ENCODE data around the gene CAB39L. TPM values are rescaled to one million over a fixed set of nuclear protein-coding genes. Genes with fewer than 3 reads are reported as not detected.

The CAB39L gene
- total and polyA plus RNA-seq, 2 of the 13 experiments (the other 11 are each of a cell fraction or from before 2014, with no cell fraction given): 3.1 to 6.1 TPM

DNA sequence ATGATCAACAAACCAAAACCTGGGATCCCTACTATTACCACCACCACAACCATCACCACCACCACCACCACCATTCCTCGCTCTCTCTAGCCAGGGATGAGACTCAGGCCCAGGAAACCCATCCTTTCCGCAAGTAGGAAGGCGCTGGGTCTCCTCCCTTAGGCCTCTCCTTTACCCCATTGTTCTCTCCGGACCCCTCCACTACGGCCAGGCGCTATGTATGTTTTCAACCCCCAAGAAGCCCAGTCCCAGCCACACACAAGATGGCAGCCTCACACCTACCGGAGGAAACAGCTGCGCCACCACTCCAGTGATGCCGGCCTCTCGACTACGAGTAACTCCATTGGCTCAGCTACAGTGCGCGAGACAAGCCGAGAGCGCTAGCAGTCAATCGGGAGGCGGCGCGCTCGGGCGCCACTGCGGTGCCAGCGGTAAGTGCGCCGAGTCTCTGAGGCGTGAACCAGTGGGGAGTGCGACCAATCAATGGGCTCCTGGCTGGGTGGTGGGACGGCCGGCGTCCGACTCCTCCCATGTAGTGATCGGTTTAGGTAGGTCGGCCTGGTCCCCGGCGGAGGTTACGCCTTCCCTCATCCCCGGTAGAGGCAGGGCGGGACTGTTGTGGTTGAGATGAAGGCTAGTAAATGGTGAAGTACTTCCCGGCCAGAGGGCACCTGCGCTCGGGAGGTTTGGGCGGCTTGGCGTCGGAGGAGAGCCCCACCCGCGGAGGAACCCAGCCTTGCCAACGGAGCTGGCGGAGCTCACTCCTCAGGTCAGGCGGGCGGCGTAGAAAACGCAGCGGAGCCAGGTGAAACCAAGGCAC is at the start of gene CAB39L, which contains the start of gene SETDB2 (continued):
- TF ChIP-seq, protein P1, sequence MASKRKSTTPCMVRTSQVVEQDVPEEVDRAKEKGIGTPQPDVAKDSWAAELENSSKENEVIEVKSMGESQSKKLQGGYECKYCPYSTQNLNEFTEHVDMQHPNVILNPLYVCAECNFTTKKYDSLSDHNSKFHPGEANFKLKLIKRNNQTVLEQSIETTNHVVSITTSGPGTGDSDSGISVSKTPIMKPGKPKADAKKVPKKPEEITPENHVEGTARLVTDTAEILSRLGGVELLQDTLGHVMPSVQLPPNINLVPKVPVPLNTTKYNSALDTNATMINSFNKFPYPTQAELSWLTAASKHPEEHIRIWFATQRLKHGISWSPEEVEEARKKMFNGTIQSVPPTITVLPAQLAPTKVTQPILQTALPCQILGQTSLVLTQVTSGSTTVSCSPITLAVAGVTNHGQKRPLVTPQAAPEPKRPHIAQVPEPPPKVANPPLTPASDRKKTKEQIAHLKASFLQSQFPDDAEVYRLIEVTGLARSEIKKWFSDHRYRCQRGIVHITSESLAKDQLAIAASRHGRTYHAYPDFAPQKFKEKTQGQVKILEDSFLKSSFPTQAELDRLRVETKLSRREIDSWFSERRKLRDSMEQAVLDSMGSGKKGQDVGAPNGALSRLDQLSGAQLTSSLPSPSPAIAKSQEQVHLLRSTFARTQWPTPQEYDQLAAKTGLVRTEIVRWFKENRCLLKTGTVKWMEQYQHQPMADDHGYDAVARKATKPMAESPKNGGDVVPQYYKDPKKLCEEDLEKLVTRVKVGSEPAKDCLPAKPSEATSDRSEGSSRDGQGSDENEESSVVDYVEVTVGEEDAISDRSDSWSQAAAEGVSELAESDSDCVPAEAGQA (IDR thresholded peaks at IDR 0.05; ENCODE audit: low read depth): peak; percentile 73; the same call in 1 of the 2 replicates
- TF ChIP-seq, protein P1 (CRISPR knock-in tag; IDR thresholded peaks at IDR 0.05; ENCODE audit: borderline replicate concordance): no peak
- TF ChIP-seq MLLT10 (CRISPR knock-in tag; IDR thresholded peaks at IDR 0.05): no peak
- TF ChIP-seq, protein P2, sequence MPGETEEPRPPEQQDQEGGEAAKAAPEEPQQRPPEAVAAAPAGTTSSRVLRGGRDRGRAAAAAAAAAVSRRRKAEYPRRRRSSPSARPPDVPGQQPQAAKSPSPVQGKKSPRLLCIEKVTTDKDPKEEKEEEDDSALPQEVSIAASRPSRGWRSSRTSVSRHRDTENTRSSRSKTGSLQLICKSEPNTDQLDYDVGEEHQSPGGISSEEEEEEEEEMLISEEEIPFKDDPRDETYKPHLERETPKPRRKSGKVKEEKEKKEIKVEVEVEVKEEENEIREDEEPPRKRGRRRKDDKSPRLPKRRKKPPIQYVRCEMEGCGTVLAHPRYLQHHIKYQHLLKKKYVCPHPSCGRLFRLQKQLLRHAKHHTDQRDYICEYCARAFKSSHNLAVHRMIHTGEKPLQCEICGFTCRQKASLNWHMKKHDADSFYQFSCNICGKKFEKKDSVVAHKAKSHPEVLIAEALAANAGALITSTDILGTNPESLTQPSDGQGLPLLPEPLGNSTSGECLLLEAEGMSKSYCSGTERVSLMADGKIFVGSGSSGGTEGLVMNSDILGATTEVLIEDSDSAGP (CRISPR knock-in tag; IDR thresholded peaks at IDR 0.05; ENCODE audit: borderline replicate concordance): peak; percentile 93; the same call in 1 of the 2 replicates
- 0 out of 2 replicates have a peak, but pooled peaks have one; percentile 34 for TF ChIP-seq HOXA9 (CRISPR knock-in tag; IDR thresholded peaks at IDR 0.05; ENCODE audit: borderline replicate concordance)
- TF ChIP-seq PCBP1 (IDR thresholded peaks at IDR 0.05; ENCODE audit: borderline replicate concordance, low read depth, low read length): 0 out of 2 replicates have a peak, but pooled peaks have one; percentile 30
- TF ChIP-seq ZNF775 (CRISPR knock-in tag; IDR thresholded peaks at IDR 0.05; ENCODE audit: borderline replicate concordance): no peak
- TF ChIP-seq MATR3 (CRISPR knock-in tag; IDR thresholded peaks at IDR 0.05): no peak
- TF ChIP-seq, protein P3, sequence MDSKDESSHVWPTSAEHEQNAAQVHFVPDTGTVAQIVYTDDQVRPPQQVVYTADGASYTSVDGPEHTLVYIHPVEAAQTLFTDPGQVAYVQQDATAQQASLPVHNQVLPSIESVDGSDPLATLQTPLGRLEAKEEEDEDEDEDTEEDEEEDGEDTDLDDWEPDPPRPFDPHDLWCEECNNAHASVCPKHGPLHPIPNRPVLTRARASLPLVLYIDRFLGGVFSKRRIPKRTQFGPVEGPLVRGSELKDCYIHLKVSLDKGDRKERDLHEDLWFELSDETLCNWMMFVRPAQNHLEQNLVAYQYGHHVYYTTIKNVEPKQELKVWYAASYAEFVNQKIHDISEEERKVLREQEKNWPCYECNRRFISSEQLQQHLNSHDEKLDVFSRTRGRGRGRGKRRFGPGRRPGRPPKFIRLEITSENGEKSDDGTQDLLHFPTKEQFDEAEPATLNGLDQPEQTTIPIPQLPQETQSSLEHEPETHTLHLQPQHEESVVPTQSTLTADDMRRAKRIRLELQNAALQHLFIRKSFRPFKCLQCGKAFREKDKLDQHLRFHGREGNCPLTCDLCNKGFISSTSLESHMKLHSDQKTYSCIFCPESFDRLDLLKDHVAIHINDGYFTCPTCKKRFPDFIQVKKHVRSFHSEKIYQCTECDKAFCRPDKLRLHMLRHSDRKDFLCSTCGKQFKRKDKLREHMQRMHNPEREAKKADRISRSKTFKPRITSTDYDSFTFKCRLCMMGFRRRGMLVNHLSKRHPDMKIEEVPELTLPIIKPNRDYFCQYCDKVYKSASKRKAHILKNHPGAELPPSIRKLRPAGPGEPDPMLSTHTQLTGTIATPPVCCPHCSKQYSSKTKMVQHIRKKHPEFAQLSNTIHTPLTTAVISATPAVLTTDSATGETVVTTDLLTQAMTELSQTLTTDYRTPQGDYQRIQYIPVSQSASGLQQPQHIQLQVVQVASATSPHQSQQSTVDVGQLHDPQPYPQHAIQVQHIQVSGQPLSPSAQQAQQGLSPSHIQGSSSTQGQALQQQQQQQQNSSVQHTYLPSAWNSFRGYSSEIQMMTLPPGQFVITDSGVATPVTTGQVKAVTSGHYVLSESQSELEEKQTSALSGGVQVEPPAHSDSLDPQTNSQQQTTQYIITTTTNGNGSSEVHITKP (CRISPR knock-in tag; IDR thresholded peaks at IDR 0.05; ENCODE audit: low read depth): peak; percentile 63
- TF ChIP-seq FIP1L1 (IDR thresholded peaks at IDR 0.05; ENCODE audit: borderline replicate concordance, insufficient read depth, low read depth, low read length): no peak
- TF ChIP-seq, protein P4, sequence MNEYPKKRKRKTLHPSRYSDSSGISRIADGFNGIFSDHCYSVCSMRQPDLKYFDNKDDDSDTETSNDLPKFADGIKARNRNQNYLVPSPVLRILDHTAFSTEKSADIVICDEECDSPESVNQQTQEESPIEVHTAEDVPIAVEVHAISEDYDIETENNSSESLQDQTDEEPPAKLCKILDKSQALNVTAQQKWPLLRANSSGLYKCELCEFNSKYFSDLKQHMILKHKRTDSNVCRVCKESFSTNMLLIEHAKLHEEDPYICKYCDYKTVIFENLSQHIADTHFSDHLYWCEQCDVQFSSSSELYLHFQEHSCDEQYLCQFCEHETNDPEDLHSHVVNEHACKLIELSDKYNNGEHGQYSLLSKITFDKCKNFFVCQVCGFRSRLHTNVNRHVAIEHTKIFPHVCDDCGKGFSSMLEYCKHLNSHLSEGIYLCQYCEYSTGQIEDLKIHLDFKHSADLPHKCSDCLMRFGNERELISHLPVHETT (CRISPR knock-in tag; conservative IDR thresholded peaks at IDR 0.05): peak; percentile 93
- peak; percentile 16 for TF ChIP-seq BORCS8-MEF2B (CRISPR knock-in tag; IDR thresholded peaks at IDR 0.05)
- TF ChIP-seq ZNF768 (CRISPR knock-in tag; IDR thresholded peaks at IDR 0.05): no peak; the same call in 1 of the 2 replicates
- no peak for TF ChIP-seq ZKSCAN1 (IDR thresholded peaks at IDR 0.05; ENCODE audit: low read length)
- no peak; the same call in 1 of the 2 replicates for TF ChIP-seq GTF3A (CRISPR knock-in tag; conservative IDR thresholded peaks at IDR 0.05)

All from HepG2 (cell line).